Activated CD4-positive, alpha-beta memory T cell treated with anti-CD3 and anti-CD28 coated beads, Interleukin-2, amount 10 ng/mL, durations not matched to agents 7 days and 5 days (primary cell): ENCODE data around the gene ANKIB1. TPM values are rescaled to one million over a fixed set of nuclear protein-coding genes. Genes with fewer than 3 reads are reported as not detected.
"Not testable (repeated sequence)": the region's sequence is repeated elsewhere in the genome, so short reads cannot be mapped to it uniquely, and the experiment has no call there.

Experiments used
- CTCF ChIA-PET: fragments of 350-600 bp; sonication (Branson Sonifier 250); formaldehyde crosslinking; loops from one replicate; lab custom pipeline; 2021; ENCODE audit warnings: antibody characterized with exemption, inconsistent platforms; lab: Charles Lee
- POLR2A ChIA-PET: fragments of 350-600 bp; sonication (Branson Sonifier 250); formaldehyde crosslinking; loops from one replicate; lab custom pipeline; 2021; ENCODE audit warnings: antibody characterized with exemption; lab: Charles Lee
- DNase-seq: peaks from one replicate; pipeline ENCODE4 v3.0.0-alpha.2; 2020
- H3K27ac Mint-ChIP-seq: one replicate; pipeline ENCODE4 v1.8.0; 2021; ENCODE audit warnings: mild to moderate bottlenecking, mixed read lengths
- H3K27me3 Mint-ChIP-seq: one replicate; pipeline ENCODE4 v1.8.0; 2021; ENCODE audit warnings: mixed read lengths
- H3K36me3 Mint-ChIP-seq: one replicate; pipeline ENCODE4 v1.8.0; 2021; ENCODE audit warnings: low read depth, mixed read lengths
- H3K4me1 Mint-ChIP-seq: one replicate; pipeline ENCODE4 v1.8.0; 2021; ENCODE audit warnings: mixed read lengths
- H3K4me3 Mint-ChIP-seq: one replicate; pipeline ENCODE4 v1.8.0; 2021; ENCODE audit warnings: mild to moderate bottlenecking, mixed read lengths
- H3K9me3 Mint-ChIP-seq: one replicate; pipeline ENCODE4 v1.8.0; 2021; ENCODE audit warnings: mixed read lengths
- total RNA-seq, 2 experiments: library from RNA; stranded (reverse); gene quantifications; one replicate each; pipeline ENCODE4 v1.2.3, GENCODE V29; 2021

Gene ANKIB1
- total RNA-seq, 2 experiments from 2014 or later: 65.1 to 70.2 TPM

DNA sequence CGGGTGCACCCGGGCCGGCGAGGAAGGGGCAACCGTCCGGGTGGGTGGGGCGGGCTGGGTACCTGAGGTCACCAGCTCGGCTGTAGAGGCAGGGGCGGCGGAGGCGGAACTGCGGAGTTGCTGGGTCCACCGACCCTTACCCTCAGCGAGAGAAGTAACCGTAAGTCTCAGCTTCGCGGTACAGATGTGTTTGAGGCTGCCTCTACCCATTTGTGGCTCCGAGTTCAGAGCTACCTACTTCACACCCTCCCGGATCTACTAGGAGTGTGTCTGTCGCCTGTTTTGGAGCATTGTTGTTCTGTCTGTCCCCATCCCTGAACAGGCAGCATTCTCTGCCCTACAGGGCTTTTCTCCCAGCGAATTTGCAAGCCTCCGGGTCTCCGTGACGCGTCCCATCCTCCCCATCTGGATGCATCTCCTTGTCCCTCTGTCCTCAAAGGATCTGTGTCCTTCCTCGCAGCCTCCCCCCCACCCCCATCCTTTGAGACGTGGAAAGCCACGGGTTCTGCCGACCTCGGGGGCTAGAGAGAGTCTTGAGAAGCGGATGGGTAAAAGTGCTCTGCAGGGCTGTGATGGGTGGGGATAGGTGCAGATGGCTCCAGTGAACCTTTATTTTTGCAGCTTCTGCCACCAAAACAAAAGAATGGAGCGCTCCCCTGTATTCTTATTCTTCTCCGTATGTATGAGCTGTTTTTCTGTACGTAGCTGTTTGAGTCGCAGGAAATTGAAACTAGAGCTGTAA is 757 bp downstream of the ANKIB1 start:
- peaks cover 46% of the 10 kb centered on the region for H3K4me1 Mint-ChIP-seq
- H3K9me3 Mint-ChIP-seq: no peaks in the 10 kb centered on the region

GRCh38 chr7:92250603-92251002 is 4.8 kb downstream of the ANKIB1 start:
- Mint-ChIP-seq H3K27ac (no peak overlapping the region), H3K27me3 (no peaks in the 10 kb centered on the region), H3K4me1 (peaks cover 23% of the 10 kb centered on the region), H3K4me3 (no peak overlapping the region), H3K9me3 (peaks cover 9% of the 10 kb centered on the region), H3K36me3 (peaks cover 39% of the 10 kb centered on the region)
- DNase-seq: no peak
- ChIA-PET CTCF (no interaction called here), POLR2A (no interaction called here)

More for the DNA sequence above, 757 bp downstream of the ANKIB1 start:
- Mint-ChIP-seq H3K4me3 (peak overlapping the region; percentile 98), H3K36me3 (peaks cover 31% of the 10 kb centered on the region), H3K27me3 (no peaks in the 10 kb centered on the region), H3K27ac (peak overlapping the region; percentile 92)
- peak; percentile 39 for DNase-seq
- POLR2A ChIA-PET: interaction anchor here (0.6 to 3.6 kb wide), 19 partner anchors 8 to 920 kb away, joined by 3 to 47 read pairs (median 5); partner anchors contain the start of genes AKAP9, CYP51A1, GATAD1 and MTERF1
- CTCF ChIA-PET: interaction anchor here (0.8 to 3.9 kb wide), 9 partner anchors 9 to 366 kb away, joined by 3 to 35 read pairs (median 3); partner anchors contain the start of genes GATAD1 and MTERF1

DNA sequence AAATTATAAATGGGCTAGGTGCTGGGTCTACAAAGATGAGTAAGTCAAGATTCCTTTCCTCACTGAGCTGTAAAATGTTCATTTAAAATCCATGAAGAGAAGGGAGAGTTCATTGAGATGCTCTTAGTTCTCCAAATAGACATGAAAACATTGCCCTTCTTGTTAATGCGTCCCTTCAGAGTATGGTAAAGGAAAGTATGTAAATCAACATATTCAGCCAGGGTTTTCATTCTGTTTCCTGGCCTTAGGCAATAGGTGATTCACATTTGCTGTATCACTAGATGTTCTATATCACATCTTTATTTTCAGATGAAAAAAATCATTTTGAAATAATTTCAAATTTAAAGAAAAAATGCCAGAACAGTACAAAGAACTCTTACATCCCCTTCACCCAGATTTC is 5.4 kb downstream of the ANKIB1 start:
- Mint-ChIP-seq H3K9me3 (peaks cover 9% of the 10 kb centered on the region), H3K36me3 (peaks cover 37% of the 10 kb centered on the region), H3K27me3 (no peaks in the 10 kb centered on the region), H3K4me3 (no peak overlapping the region), H3K4me1 (peaks cover 23% of the 10 kb centered on the region), H3K27ac (no peak overlapping the region)
- CTCF ChIA-PET: no interaction called here
- POLR2A ChIA-PET: no interaction called here
- no peak for DNase-seq

DNA sequence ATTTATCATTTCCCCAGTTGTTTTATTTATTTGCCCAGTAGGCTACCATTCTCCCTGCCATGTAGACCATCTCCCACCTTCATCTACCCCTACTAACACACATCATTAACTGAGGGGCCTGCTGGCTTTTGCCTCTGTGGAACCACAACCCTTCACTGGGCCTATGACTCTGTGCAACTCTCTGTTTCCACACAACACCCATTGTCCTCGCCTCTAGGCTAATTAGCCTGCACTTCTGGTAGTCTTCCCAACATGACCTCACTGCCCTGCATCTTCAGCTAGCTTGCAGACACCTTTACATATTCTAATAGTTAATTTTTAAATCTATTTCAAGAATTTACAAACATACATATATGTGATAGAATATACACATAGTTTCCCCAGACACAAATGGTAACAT is 7.5 kb downstream of the ANKIB1 start:
- peaks cover 9% of the 10 kb centered on the region for H3K4me1 Mint-ChIP-seq

DNA sequence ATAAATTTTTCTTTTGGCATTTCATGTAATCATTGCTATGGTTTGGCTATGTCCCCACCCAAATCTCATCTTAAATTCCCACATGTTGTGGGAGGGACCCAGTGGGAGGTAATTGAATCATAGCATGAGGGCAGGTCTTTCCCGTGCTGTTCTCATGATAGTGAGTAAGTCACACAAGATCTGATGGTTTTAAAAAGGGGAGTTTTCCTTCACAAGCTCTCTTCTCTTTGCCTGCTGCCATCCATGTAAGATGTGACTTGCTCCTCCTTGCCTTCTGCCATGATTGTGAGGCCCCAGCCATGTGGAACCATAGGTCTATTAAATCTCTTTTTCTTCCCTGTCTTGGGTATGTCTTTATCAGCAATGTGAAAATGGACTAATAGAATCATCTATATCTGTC is 9.0 kb downstream of the ANKIB1 start:
- peaks cover 39% of the 10 kb centered on the region for H3K36me3 Mint-ChIP-seq
- H3K27me3 Mint-ChIP-seq, H3K4me1 Mint-ChIP-seq, H3K27ac Mint-ChIP-seq, H3K9me3 Mint-ChIP-seq, H3K4me3 Mint-ChIP-seq, CTCF ChIA-PET, DNase-seq: not testable (repeated sequence)
- POLR2A ChIA-PET: interaction anchor here (1.0 to 1.1 kb wide), 2 partner anchors 8 to 9 kb away, joined by 3 to 5 read pairs; partner anchors contain the start of genes ANKIB1 and KRIT1

More for the DNA sequence above, 7.5 kb downstream of the ANKIB1 start:
- H3K4me3 Mint-ChIP-seq: no peak overlapping the region
- peaks cover 33% of the 10 kb centered on the region for H3K36me3 Mint-ChIP-seq
- H3K27me3 Mint-ChIP-seq: no peaks in the 10 kb centered on the region
- ChIA-PET POLR2A (no interaction called here), CTCF (no interaction called here)
- peaks cover 9% of the 10 kb centered on the region for H3K9me3 Mint-ChIP-seq
- no peak overlapping the region for H3K27ac Mint-ChIP-seq
- no peak for DNase-seq

DNA sequence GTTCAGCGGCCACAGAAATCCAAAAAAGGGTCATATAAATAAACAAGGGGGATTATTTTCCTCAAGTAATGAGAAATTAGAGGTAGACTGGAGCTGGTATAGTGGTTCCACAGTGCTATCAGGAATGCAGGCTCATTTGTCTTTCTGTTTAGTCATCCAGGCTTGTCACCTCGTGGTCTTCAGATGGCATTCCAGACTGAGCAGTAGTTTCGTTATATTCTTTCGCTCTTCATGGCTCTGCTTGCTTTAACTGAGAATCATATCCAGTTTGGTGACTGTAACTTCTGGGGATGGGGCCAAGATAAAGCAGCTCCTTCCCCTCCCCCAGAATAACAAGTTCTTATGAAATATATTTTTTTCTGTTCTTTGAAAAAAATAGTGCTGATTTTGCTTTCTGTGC is 9.5 kb downstream of the ANKIB1 start:
- Mint-ChIP-seq H3K4me1 (peaks cover 10% of the 10 kb centered on the region), H3K9me3 (peaks cover 9% of the 10 kb centered on the region), H3K27ac (no peak overlapping the region), H3K4me3 (no peak overlapping the region), H3K36me3 (peaks cover 44% of the 10 kb centered on the region), H3K27me3 (no peaks in the 10 kb centered on the region)
- DNase-seq: no peak
- ChIA-PET CTCF (interaction anchor here (1.1 to 1.2 kb wide), 2 partner anchors 8 to 192 kb away, joined by 3 to 4 read pairs; partner anchors contain the start of gene GATAD1), POLR2A (interaction anchor here (1.0 kb wide), 1 partner anchor 9 kb away, joined by 3 read pairs; no protein-coding TSS in a partner anchor)

DNA sequence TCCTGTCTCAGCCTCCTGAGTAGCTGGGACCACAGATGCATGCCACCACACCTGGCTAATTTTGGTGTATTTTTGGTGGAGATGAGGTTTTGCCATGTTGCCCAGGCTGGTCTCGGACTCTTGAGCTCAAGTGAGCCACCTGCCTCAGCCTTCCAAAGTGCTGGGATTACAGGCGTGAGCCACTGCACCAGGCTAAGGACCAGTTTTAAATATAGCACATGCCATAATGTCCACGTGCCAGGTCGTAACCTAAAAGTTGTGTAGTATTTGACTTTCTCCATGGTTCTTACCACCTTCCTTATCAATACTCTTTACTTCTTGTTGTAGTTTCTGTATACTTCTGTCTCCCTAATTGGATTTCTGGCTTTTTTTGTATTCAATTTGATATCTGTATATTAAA is 13.3 kb downstream of the ANKIB1 start:
- ChIA-PET POLR2A (no interaction called here), CTCF (no interaction called here)
- no peak overlapping the region for H3K4me3 Mint-ChIP-seq
- H3K9me3 Mint-ChIP-seq: peaks cover 5% of the 10 kb centered on the region
- H3K27me3 Mint-ChIP-seq: no peaks in the 10 kb centered on the region
- no peak overlapping the region for H3K27ac Mint-ChIP-seq
- DNase-seq: no peak
- peaks cover 32% of the 10 kb centered on the region for H3K36me3 Mint-ChIP-seq
- peaks cover 6% of the 10 kb centered on the region for H3K4me1 Mint-ChIP-seq

DNA sequence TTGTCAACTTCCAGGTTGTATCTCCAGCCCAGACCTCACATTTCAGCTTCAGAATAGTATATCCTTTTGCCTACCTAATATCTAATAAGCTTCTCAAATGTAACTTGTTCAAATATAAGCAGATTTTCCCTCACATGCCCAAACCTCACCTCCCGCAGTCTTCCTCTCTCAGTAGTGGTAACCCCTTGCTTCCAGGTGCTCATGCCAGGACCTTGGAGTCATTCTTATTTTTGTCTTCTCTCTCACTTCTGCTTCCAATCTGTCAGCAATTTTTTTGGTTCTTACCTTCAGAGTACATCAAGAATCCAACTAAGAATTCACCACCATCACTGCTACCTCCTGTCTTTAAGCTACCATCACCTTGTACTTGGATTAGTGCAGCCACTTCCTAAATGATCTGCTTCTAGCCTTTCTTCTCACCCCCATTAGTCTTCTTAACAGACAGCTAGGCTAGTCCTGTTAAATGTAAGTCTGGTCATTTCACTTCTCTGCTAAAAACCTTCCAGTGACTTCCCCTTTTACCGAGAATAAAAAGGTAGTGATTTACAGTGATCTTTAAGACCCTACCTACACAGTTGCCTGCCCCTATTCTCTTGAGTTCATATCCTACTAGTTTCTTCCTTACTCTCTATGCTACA is 14.0 kb downstream of the ANKIB1 start:
- POLR2A ChIA-PET: interaction anchor here (0.8 kb wide), 1 partner anchor 14 kb away, joined by 3 read pairs; the partner anchor contains the start of genes ANKIB1 and KRIT1
- H3K4me3 Mint-ChIP-seq: no peak overlapping the region
- peaks cover 5% of the 10 kb centered on the region for H3K9me3 Mint-ChIP-seq
- H3K27ac Mint-ChIP-seq: no peak overlapping the region
- peaks cover 32% of the 10 kb centered on the region for H3K36me3 Mint-ChIP-seq
- CTCF ChIA-PET: no interaction called here
- H3K27me3 Mint-ChIP-seq: no peaks in the 10 kb centered on the region
- peaks cover 6% of the 10 kb centered on the region for H3K4me1 Mint-ChIP-seq
- DNase-seq: no peak

DNA sequence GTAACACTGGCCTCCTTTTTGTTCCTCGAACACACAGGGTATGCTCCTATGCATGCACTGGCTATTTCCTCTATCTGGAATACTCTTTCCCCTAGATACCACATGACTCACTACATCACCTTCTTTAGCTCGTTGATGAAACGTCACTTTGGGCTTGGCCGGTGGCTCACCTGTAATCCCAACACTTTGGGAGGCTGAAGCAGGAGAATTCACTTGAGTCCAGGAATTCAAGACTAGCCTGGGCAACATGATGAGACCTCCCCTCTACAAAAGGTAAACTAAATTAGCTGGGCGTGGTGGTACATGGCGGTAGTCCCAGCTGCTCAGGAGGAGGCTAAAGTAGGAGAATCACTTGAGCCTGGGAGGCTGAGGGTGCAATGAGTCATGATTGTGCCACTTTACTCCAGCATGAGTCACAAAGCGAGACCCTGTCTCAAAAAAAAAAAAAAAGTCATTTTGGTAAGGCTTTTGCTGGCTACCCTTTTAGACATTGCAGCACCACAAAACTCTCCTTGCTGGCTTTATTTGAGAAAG is 14.5 kb downstream of the ANKIB1 start:
- CTCF ChIA-PET: no interaction called here

DNA sequence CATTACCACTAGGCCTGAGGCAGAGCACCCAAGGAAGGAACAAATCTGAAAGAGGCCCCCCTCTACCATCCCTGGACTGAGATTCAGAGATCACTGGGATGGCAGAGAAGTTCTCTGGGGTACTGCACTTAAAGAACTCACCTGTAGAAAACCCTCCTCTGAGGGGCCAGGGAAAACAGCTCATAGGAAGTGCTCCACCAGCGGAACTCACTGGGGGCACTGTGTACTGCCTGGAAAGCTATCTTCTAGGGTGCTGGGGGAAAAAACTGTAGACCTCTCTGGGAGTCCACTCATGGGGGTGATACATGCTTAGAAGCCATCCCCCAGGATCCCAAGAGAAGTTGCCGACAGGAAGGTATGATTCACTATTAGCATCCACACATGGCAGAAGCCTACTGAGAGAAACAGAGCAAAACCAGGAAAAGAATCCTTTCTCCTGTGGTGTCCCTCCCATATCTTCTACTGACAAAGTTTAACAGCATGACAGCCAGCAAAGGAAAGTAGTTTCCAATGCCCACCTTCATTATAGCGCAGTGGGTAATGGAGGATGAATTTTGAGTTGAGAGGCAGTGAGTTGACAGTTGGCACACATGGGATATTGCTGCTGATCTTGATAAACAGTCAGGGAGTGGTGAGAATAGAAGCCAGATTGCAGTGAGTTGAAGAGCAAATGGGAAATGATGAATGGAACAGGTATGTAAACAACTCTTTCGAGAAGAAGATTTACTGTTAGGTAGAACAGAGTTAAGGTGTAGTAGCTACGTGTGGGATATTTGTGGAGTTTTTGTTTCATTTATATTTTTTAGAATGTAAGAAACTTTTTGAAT is 20.9 kb downstream of the ANKIB1 start:
- POLR2A ChIA-PET: interaction anchor here (1.6 kb wide), 1 partner anchor 19 kb away, joined by 3 read pairs; no protein-coding TSS in a partner anchor
- Mint-ChIP-seq H3K27me3 (no peaks in the 10 kb centered on the region), H3K9me3 (no peaks in the 10 kb centered on the region), H3K27ac (no peak overlapping the region), H3K4me1 (no peaks in the 10 kb centered on the region), H3K36me3 (peaks cover 6% of the 10 kb centered on the region), H3K4me3 (no peak overlapping the region)
- DNase-seq: no peak
- CTCF ChIA-PET: no interaction called here

More for the DNA sequence above, 14.5 kb downstream of the ANKIB1 start:
- Mint-ChIP-seq H3K4me3 (no peak overlapping the region), H3K27me3 (no peaks in the 10 kb centered on the region), H3K4me1 (peaks cover 6% of the 10 kb centered on the region), H3K36me3 (peaks cover 27% of the 10 kb centered on the region), H3K9me3 (no peaks in the 10 kb centered on the region), H3K27ac (no peak overlapping the region)
- POLR2A ChIA-PET: interaction anchor here (0.8 kb wide), 1 partner anchor 15 kb away, joined by 3 read pairs; the partner anchor contains the start of genes ANKIB1 and KRIT1
- no peak for DNase-seq

GRCh38 chr7:92268921-92269320 is 23.1 kb downstream of the ANKIB1 start:
- CTCF ChIA-PET: interaction anchor here (1.1 kb wide), 1 partner anchor 22 kb away, joined by 3 read pairs; no protein-coding TSS in a partner anchor
- POLR2A ChIA-PET: no interaction called here
- DNase-seq: no peak
- Mint-ChIP-seq H3K4me3 (no peak overlapping the region), H3K9me3 (no peaks in the 10 kb centered on the region), H3K27ac (no peak overlapping the region), H3K4me1 (no peaks in the 10 kb centered on the region), H3K36me3 (peaks cover 6% of the 10 kb centered on the region), H3K27me3 (no peaks in the 10 kb centered on the region)

GRCh38 chr7:92275327-92275726 is 29.6 kb downstream of the ANKIB1 start:
- no peaks in the 10 kb centered on the region for H3K27me3 Mint-ChIP-seq
- ChIA-PET POLR2A (no interaction called here), CTCF (no interaction called here)
- peaks cover 4% of the 10 kb centered on the region for H3K4me1 Mint-ChIP-seq
- H3K9me3 Mint-ChIP-seq: no peaks in the 10 kb centered on the region
- H3K4me3 Mint-ChIP-seq: no peak overlapping the region
- DNase-seq: no peak
- no peak overlapping the region for H3K27ac Mint-ChIP-seq
- H3K36me3 Mint-ChIP-seq: peaks cover 35% of the 10 kb centered on the region
